HG03175 (cell line): Measurements from ENCODE around the gene ANKRD33B.
"Not testable (repeated sequence)": the region's sequence is repeated elsewhere in the genome, so short reads cannot be mapped to it uniquely, and the experiment has no call there.

Experiments
- ATAC-seq: cut with Tn5 transposase; IDR thresholded peaks from one replicate; pipeline ENCODE4 v1.9.1; 2021; ENCODE audit warnings: mild to moderate bottlenecking, moderate library complexity; ENCODE audit not compliant: unreplicated experiment

Gene ANKRD33B

GRCh38 chr5:10654566-10654965 is 90.7 kb downstream of the ANKRD33B start:
- no peak for ATAC-seq

- ATAC-seq, result peak; percentile 55
These were observed 91.5 kb downstream of the ANKRD33B start for GRCh38 chr5:10655161-10655971.

- ATAC-seq, result no peak
These were observed 92.3 kb downstream of the ANKRD33B start for GRCh38 chr5:10655972-10656830.

- ATAC-seq, result no peak
These were observed 94.4 kb downstream of the ANKRD33B start for GRCh38 chr5:10658265-10658664.

- ATAC-seq, result no peak
These were observed 96.3 kb downstream of the ANKRD33B start for GRCh38 chr5:10660135-10660534.

GRCh38 chr5:10660720-10661387 is 97.0 kb downstream of the ANKRD33B start:
- no peak for ATAC-seq

GRCh38 chr5:10661401-10661800 is 97.5 kb downstream of the ANKRD33B start:
- ATAC-seq, result no peak

- no peak for ATAC-seq
These were observed 98.2 kb downstream of the ANKRD33B start for GRCh38 chr5:10662083-10662482.

- no peak for ATAC-seq
These were observed 99.0 kb downstream of the ANKRD33B start for GRCh38 chr5:10662661-10663488.

- no peak for ATAC-seq
These were observed 99.8 kb downstream of the ANKRD33B start for GRCh38 chr5:10663489-10664179.

GRCh38 chr5:10664180-10664769 is 100.4 kb downstream of the ANKRD33B start:
- not testable (repeated sequence) for ATAC-seq

GRCh38 chr5:10665799-10666198 is 101.9 kb downstream of the ANKRD33B start:
- no peak for ATAC-seq

GRCh38 chr5:10666531-10667299 is 102.8 kb downstream of the ANKRD33B start:
- no peak for ATAC-seq

GRCh38 chr5:10667431-10668057 is 103.7 kb downstream of the ANKRD33B start:
- ATAC-seq, result no peak

GRCh38 chr5:10668697-10669096 is 104.8 kb downstream of the ANKRD33B start:
- no peak for ATAC-seq

GRCh38 chr5:10669983-10670382 is 106.1 kb downstream of the ANKRD33B start:
- no peak for ATAC-seq

- ATAC-seq, result no peak
These were observed 107.5 kb downstream of the ANKRD33B start for GRCh38 chr5:10671041-10672008.
